Adrenal gland (tissue), 12 donors: ENCODE measurements around the gene ORAI3. TPM values are rescaled to one million over a fixed set of nuclear protein-coding genes. Genes with fewer than 3 reads are reported as not detected.

Experiments used
- DNase-seq, 7 donors: peaks; one replicate each; pipeline ENCODE4 v3.0.0-alpha.2; 2019 to 2020
- H3K27ac ChIP-seq, 5 donors: fragments of 200-600 bp; sonication (generic) in 4 of 5; 1 replicate in 3 of 5; 2 replicates in 2 of 5; pipeline versions ENCODE4 v1.5.1 to v1.8.0; 2016 to 2020; ENCODE audit warnings: mild to moderate bottlenecking in 1 of 5
- H3K27me3 ChIP-seq: fragments of 200-600 bp; 2 replicates; pipeline ENCODE4 v1.8.0; 2021
- H3K36me3 ChIP-seq, 2 donors: fragments of 200-600 bp; replicated peaks in 1 of 2; 1 replicate in 1 of 2; 2 replicates in 1 of 2; pipeline versions ENCODE4 v1.5.1 to v1.8.0; 2018 to 2022
- H3K4me1 ChIP-seq, 2 donors: fragments of 200-600 bp; replicated peaks in 1 of 2; 1 replicate in 1 of 2; 2 replicates in 1 of 2; pipeline versions ENCODE4 v1.5.1 to v1.8.0; 2018 to 2021
- H3K4me3 ChIP-seq, 4 donors: fragments of 200-600 bp; sonication (generic) in 3 of 4; one replicate each; pipeline ENCODE4 v1.5.1; 2016 to 2018
- H3K9me3 ChIP-seq, 3 donors: fragments of 200-600 bp; sonication (generic) in 1 of 3; replicated peaks in 1 of 3; 1 replicate in 2 of 3; 2 replicates in 1 of 3; pipeline versions ENCODE4 v1.5.1 to v1.8.0; 2016 to 2021
- CTCF ChIP-seq, 6 experiments: fragments of 450-650 bp in 4 of 6; fragments of 200-600 bp in 2 of 6; sonication (generic) in 1 of 6; IDR thresholded peaks; 1 replicate in 5 of 6; 2 replicates in 1 of 6; pipeline versions ENCODE4 v1.5.1 to v1.8.0; 2016 to 2021; ENCODE audit warnings: antibody characterized with exemption in 6 of 6, mild to moderate bottlenecking in 2 of 6, moderate library complexity in 1 of 6
- POLR2A ChIP-seq, 2 donors: fragments of 450-650 bp; IDR thresholded peaks; one replicate each; pipeline ENCODE4 v1.6.1; 2017; ENCODE audit warnings: antibody characterized with exemption in 2 of 2, mild to moderate bottlenecking in 2 of 2, moderate library complexity in 1 of 2
- WGBS, 4 donors: extraction: QIAGEN DNeasy Blood & Tissue Kit in 2 of 4; methylation state at CpG; one replicate each; pipeline versions ENCODE4 v1.1.5 to v1.1.7; 2013 to 2017; 5-methylcytosine and 5-hydroxymethylcytosine counted together
- intact Hi-C, 2 donors: fragments of 100-400 bp; cut with DNase I; formaldehyde crosslinking; loops; one replicate each; pipeline versions ENCODE4 v1.14.1 to v1.15.0; 2022 to 2023
- polyA plus RNA-seq, 3 donors: library from polyadenylated mRNA; stranded (reverse); fragments of 200-250 nt in 2 of 3; fragments of 350-450 nt in 1 of 3; fragmentation: Illumina TruSeq in 1 of 3; extraction: RNeasy Lipid Tissue Mini Kit (QIAGEN cat#74804) in 1 of 3; gene quantifications; one replicate each; pipeline ENCODE4 v1.2.3, GENCODE V29; 2013 to 2014
- total RNA-seq, 9 donors: library from RNA; depleted of rRNA in 4 of 9; stranded (reverse); fragments of >200 nt in 4 of 9; fragments of 120-200 nt in 1 of 9; fragmentation: NEBNext Ultra II Directional in 1 of 9; extraction: Animal tissue kit (Norgen Biotek cat#: 25700) in 1 of 9; gene quantifications; one replicate each; pipeline versions ENCODE4 v1.1.0 to v1.2.4, GENCODE V29; 2013 to 2023
- donor health status: healthy with polysubstance abuse.
- donor health status: Bipolar disorder and iron deficiency.
- donor health status: DM: yes; HTN: yes; CAD: no.
- donor health status: DM: no; HTN: no; CAD: no.
- donor health status: DM: no; HTN: no; CAD: no.
- donor health status: DM: yes; HTN: yes; CAD: no.

ORAI3 gene
- total and polyA plus RNA-seq, 12 donors = 19.5 to 101 (median 57.0) TPM

- 90 to 92% (median 91%) methylated on average over 17 to 19 of the region's 19 CpGs for WGBS, 4 donors
- H3K4me1 ChIP-seq = no peaks in the 10 kb centered on the region
- H3K27me3 ChIP-seq = no peaks in the 10 kb centered on the region
- TF ChIP-seq POLR2A (IDR thresholded peaks at IDR 0.05) (no peak), CTCF (IDR thresholded peaks at IDR 0.05) (no peak)
- no peaks in the 10 kb centered on the region for H3K9me3 ChIP-seq
- intact Hi-C loops = no loop called here
- H3K4me3 ChIP-seq = no peak overlapping the region
- no peak for DNase-seq
- H3K27ac ChIP-seq = no peak overlapping the region
- peaks cover 0 to 100% of the 10 kb centered on the region in 2 donors for H3K36me3 ChIP-seq
These were observed 17.3 kb downstream of the ORAI3 start for GRCh38 chr16:30966033-30966619.

GRCh38 chr16:30967795-30968194 is 18.9 kb downstream of the ORAI3 start:
- 72 to 94% (median 79%) methylated on average over 4 of the region's 4 CpGs for WGBS, 4 donors
- DNase-seq = no peak
- Histone ChIP-seq H3K4me3 (no peak overlapping the region), H3K36me3 (peaks cover 0 to 100% of the 10 kb centered on the region in 2 donors), H3K4me1 (no peaks in the 10 kb centered on the region), H3K27me3 (no peaks in the 10 kb centered on the region), H3K27ac (no peak overlapping the region), H3K9me3 (no peaks in the 10 kb centered on the region)
- no peak for TF ChIP-seq POLR2A (IDR thresholded peaks at IDR 0.05)
- TF ChIP-seq CTCF (IDR thresholded peaks at IDR 0.05) = no peak
- intact Hi-C loops = no loop called here

- Histone ChIP-seq H3K36me3 (peaks cover 0 to 98% of the 10 kb centered on the region in 2 donors), H3K9me3 (no peaks in the 10 kb centered on the region), H3K4me3 (no peak overlapping the region), H3K27ac (no peak overlapping the region), H3K4me1 (no peaks in the 10 kb centered on the region), H3K27me3 (no peaks in the 10 kb centered on the region)
- no peak for TF ChIP-seq CTCF (IDR thresholded peaks at IDR 0.05)
- TF ChIP-seq POLR2A (IDR thresholded peaks at IDR 0.05) = no peak
- intact Hi-C loops = no loop called here
- DNase-seq = no peak
- 92 to 96% (median 94%) methylated on average over 19 of the region's 19 CpGs for WGBS, 4 donors
These were observed 20.5 kb downstream of the ORAI3 start for GRCh38 chr16:30969246-30969842.

- 92 to 93% (median 93%) methylated on average over 13 to 14 of the region's 14 CpGs for WGBS, 4 donors
- DNase-seq = no peak
These were observed 22.4 kb downstream of the ORAI3 start for GRCh38 chr16:30971298-30971697.

More at GRCh38 chr16:30971298-30971697, 22.4 kb downstream of the ORAI3 start:
- H3K36me3 ChIP-seq = peaks cover 0 to 97% of the 10 kb centered on the region in 2 donors
- no peak overlapping the region for H3K27ac ChIP-seq
- intact Hi-C loops = no loop called here
- no peaks in the 10 kb centered on the region for H3K27me3 ChIP-seq
- H3K4me1 ChIP-seq = no peaks in the 10 kb centered on the region
- no peak overlapping the region for H3K4me3 ChIP-seq
- H3K9me3 ChIP-seq = no peaks in the 10 kb centered on the region
- TF ChIP-seq CTCF (IDR thresholded peaks at IDR 0.05) = no peak
- TF ChIP-seq POLR2A (IDR thresholded peaks at IDR 0.05) = no peak
